AG10803 (cell line): ENCODE results near the gene QPCT.
A peak's percentile ranks its signal among the peaks of the same experiment; 100 is the strongest.

Source experiments
- DNase-seq: peaks from one replicate; pipeline ENCODE4 v3.0.0; 2010; ENCODE audit warnings: low read depth
- H3K4me3 ChIP-seq: 2 replicates; pipeline ENCODE4 v1.5.1; 2011; ENCODE audit warnings: mild to moderate bottlenecking, low read length, control low read depth
- CTCF ChIP-seq: conservative IDR thresholded peaks from 2 replicates; pipeline ENCODE4 v1.5.1; 2011; ENCODE audit warnings: mild to moderate bottlenecking, low read length, control low read depth, inconsistent platforms

The QPCT gene

GRCh38 chr2:37324786-37325624 is 19.4 kb upstream of the QPCT start, which contains the start of gene PRKD3:
Gene PRKD3 (minus strand): TSS chr2:37324833. CDS start chr2:37316524, 8,309 bp downstream.
- no peak for TF ChIP-seq CTCF
- peak within 1 kb of the TSS; percentile 83 for H3K4me3 ChIP-seq
- DNase-seq, result peak; percentile 40

DNA sequence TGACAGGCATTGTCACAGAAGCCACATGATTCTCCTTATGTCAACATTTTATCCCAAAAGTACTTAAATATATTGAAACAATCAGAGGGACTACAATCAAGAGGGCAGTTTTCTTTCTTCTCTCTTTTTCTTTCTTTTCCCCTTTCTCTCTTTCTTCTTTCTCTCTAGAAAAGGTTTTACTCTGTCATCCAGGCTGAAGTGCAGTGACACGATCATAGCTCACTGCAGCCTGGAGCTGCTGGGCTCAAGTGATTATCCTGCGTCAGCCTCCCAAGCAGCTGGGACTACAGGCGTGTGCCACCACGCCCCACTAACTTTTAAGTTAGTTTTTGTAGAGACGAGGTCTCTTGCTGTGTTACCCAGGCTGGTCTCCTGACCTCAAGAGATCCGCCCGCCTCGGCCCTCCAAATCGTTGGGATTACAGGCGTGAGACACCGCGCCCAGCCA is 18.8 kb upstream of the QPCT start:
- TF ChIP-seq CTCF, result no peak
- no peak for DNase-seq
- peak overlapping the region; percentile 83 for H3K4me3 ChIP-seq

GRCh38 chr2:37326285-37326684 is 18.1 kb upstream of the QPCT start:
- DNase-seq, result peak; percentile 86
- no peak for TF ChIP-seq CTCF

DNA sequence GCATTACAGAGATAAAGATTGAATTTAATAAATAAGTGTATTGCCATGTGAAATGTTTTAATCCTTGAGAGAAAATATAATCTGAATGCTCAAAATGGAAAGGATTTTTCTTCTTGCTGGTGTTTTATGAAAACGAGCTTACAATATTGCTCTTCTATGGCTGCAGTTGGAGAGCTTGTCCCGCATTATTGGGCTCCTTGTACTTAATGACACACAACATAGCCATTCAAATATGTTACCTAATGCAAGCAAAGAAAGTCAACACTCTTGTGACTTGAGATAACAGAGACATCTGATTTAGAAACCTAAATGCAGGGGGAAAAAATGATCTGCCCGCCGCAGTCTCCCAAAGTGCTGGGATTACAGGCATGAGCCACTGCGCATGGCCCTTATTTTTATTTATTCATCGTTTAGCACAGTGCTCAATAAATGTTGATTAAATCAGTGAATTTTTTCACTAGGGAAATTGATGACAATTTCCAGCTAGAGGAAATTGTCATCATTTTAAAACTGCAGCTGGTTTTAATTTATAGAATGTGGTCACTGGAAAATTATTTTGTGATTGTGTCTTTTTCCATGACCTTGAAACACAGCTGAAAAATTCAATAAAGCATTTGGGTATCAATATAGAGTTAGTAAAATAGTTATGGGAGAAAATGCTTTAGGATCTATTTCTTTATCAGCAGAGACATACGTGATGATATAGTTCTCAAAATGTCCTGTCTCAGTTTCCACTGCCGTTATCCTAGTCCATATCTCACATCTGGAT is 17.4 kb upstream of the QPCT start:
- TF ChIP-seq CTCF, result no peak
- DNase-seq, result no peak
- peak overlapping the region; percentile 35; the same call in 1 of the 2 replicates for H3K4me3 ChIP-seq

More at GRCh38 chr2:37326285-37326684, 18.1 kb upstream of the QPCT start:
- peak overlapping the region; percentile 35 for H3K4me3 ChIP-seq

- no peak overlapping the region for H3K4me3 ChIP-seq
- DNase-seq, result no peak
- no peak for TF ChIP-seq CTCF
Observed at GRCh38 chr2:37330681-37331080, 13.7 kb upstream of the QPCT start.

GRCh38 chr2:37332560-37332959 is 11.9 kb upstream of the QPCT start:
- no peak for DNase-seq
- TF ChIP-seq CTCF, result no peak
- no peak overlapping the region for H3K4me3 ChIP-seq
